ENCODE data around the gene GPRIN3.

GRCh38 chr4:89216866-89217265 lies 90.7 kb downstream of the GPRIN3 start:
- TF ChIP-seq CTCF (IDR thresholded peaks at IDR 0.05) (no peak), POLR2AphosphoS5 (IDR thresholded peaks at IDR 0.05) (no peak)
